ENCODE results near the gene FOXF1.

The FOXF1 gene

DNA sequence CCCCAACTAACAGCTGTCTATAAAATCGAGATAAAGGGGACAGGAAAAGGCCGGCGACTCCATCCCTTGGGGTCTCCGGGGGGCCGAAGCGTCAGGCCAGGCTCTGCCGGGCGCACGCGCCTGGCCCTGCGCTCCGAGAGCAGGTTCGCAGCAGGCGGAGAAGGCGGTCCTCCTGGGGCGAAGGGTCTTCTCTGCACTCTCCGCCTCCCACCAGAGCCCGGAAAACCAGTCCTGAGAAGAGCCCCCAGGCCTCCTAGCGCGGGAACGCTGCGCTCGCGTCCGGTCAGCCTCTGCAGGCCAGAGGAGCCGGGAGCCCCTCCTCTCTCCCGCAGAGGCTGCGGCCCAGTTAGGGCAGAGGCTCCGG is 5.1 kb downstream of the FOXF1 start:
- Histone ChIP-seq H3K9me3 (ENCODE audit: control insufficient read depth, insufficient read depth, low read length) (no peaks in the 10 kb centered on the region), H3K9me2 (replicated peaks; ENCODE audit: control insufficient read depth, low read length) (no peaks in the 10 kb centered on the region), H3K4me3 (ENCODE audit: low read length) (no peak overlapping the region), H4K20me1 (ENCODE audit: control insufficient read depth, insufficient read depth, low read depth, low read length) (no peaks in the 10 kb centered on the region), H3K27ac (ENCODE audit: low read depth, low read length) (no peak overlapping the region), H3K27me3 (ENCODE audit: control insufficient read depth, low read length) (no peaks in the 10 kb centered on the region), H3F3A (ENCODE audit: control insufficient read depth, insufficient read depth) (no peaks in the 10 kb centered on the region), H3K79me2 (ENCODE audit: control insufficient read depth, low read length) (no peaks in the 10 kb centered on the region), H3K4me1 (ENCODE audit: control insufficient read depth, low read length) (peaks cover 4% of the 10 kb centered on the region; the same call in 1 of the 2 replicates), H3K4me2 (ENCODE audit: low read length) (no peak overlapping the region), H3K36me3 (ENCODE audit: control insufficient read depth, low read length) (no peaks in the 10 kb centered on the region)
- TF ChIP-seq EZH2phosphoT487 (IDR thresholded peaks at IDR 0.05; ENCODE audit: borderline replicate concordance, low read length) = no peak
- TF ChIP-seq, protein P1, sequence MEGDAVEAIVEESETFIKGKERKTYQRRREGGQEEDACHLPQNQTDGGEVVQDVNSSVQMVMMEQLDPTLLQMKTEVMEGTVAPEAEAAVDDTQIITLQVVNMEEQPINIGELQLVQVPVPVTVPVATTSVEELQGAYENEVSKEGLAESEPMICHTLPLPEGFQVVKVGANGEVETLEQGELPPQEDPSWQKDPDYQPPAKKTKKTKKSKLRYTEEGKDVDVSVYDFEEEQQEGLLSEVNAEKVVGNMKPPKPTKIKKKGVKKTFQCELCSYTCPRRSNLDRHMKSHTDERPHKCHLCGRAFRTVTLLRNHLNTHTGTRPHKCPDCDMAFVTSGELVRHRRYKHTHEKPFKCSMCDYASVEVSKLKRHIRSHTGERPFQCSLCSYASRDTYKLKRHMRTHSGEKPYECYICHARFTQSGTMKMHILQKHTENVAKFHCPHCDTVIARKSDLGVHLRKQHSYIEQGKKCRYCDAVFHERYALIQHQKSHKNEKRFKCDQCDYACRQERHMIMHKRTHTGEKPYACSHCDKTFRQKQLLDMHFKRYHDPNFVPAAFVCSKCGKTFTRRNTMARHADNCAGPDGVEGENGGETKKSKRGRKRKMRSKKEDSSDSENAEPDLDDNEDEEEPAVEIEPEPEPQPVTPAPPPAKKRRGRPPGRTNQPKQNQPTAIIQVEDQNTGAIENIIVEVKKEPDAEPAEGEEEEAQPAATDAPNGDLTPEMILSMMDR (IDR thresholded peaks at IDR 0.05; ENCODE audit: low read depth, low read length, poor library complexity, severe bottlenecking) = no peak

DNA sequence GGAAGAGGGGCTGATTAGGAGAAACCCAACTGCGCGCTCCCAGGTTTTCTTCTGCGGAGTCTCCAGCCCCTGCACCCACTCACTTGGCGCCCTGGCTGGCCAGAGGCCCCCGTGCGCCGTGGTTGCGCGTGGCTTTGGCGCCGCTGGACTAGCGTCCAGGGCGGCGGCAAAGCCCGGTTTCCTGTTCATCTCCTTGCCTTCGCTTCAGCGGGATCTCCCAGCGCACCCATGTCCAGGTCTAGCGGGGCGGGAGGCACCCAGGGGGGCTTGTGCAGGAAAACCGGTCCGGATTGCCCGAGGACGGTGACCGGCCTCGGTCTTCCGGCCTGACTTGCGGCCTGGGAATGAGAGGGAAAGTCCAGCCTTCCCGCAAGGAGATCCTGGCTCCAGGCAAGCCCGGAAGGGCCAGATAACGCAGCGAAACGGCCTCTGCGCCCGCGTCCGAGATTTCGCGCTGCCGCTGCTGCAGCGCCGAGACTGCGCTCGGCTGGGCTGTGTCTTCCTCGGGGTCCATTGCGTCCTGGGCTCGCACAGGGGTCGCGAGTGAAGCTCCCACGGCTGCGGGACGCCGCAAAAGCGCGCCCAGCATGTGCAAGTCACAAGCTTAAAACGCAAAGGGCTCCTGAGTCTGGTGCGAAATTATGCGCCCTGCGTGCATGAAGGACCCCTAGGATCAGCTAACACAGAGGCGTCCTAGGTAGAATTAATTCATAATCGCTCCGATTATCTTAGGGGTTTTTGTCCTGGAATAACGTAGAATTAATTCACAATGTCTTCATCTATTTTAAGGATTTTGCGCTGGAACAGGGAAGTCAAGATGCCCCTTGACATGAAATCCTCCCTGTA is 5.7 kb downstream of the FOXF1 start:
- H3K36me3 ChIP-seq (ENCODE audit: control insufficient read depth, low read length) = no peaks in the 10 kb centered on the region
- no peak overlapping the region for H3K4me3 ChIP-seq (ENCODE audit: low read length)
- H3K9me3 ChIP-seq (ENCODE audit: control insufficient read depth, insufficient read depth, low read length) = no peaks in the 10 kb centered on the region

DNA sequence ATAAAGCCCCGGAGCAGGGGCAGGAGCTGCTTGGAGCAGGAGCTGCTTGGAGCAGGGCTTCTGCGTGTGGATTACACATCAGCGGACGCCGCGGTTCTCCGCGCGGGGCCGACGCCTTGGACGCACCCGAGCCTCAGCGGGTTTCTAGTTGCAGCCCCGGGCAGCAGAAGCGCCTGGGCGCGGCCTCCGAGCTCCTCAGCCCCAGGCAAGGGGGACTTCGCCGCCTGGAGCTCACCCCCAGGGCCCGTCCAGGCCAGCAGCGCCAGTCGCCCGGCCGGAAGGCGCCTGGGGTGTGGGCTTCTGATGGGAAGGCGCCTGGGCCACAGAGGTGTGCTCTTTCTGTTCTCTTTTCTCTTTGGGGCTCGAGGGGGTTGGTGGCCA is 6.3 kb downstream of the FOXF1 start:
- H4K20me1 ChIP-seq (ENCODE audit: control insufficient read depth, insufficient read depth, low read depth, low read length) = no peaks in the 10 kb centered on the region
- no peak overlapping the region for H3K4me2 ChIP-seq (ENCODE audit: low read length)
- no peak overlapping the region for H3K27ac ChIP-seq (ENCODE audit: low read depth, low read length)
- TF ChIP-seq, protein P1 (IDR thresholded peaks at IDR 0.05; ENCODE audit: low read depth, low read length, poor library complexity, severe bottlenecking) = no peak
- no peak for TF ChIP-seq EZH2phosphoT487 (IDR thresholded peaks at IDR 0.05; ENCODE audit: borderline replicate concordance, low read length)
- no peaks in the 10 kb centered on the region for H3K79me2 ChIP-seq (ENCODE audit: control insufficient read depth, low read length)
- peaks cover 4% of the 10 kb centered on the region; the same call in 1 of the 2 replicates for H3K4me1 ChIP-seq (ENCODE audit: control insufficient read depth, low read length)
- H3K4me3 ChIP-seq (ENCODE audit: low read length) = no peak overlapping the region
- H3K27me3 ChIP-seq (ENCODE audit: control insufficient read depth, low read length) = no peaks in the 10 kb centered on the region
- H3K9me2 ChIP-seq (replicated peaks; ENCODE audit: control insufficient read depth, low read length) = no peaks in the 10 kb centered on the region
- no peaks in the 10 kb centered on the region for H3F3A ChIP-seq (ENCODE audit: control insufficient read depth, insufficient read depth)
- no peaks in the 10 kb centered on the region for H3K36me3 ChIP-seq (ENCODE audit: control insufficient read depth, low read length)
- no peaks in the 10 kb centered on the region for H3K9me3 ChIP-seq (ENCODE audit: control insufficient read depth, insufficient read depth, low read length)

More for the DNA sequence above, 5.7 kb downstream of the FOXF1 start:
- H3K27me3 ChIP-seq (ENCODE audit: control insufficient read depth, low read length) = no peaks in the 10 kb centered on the region
- H3K79me2 ChIP-seq (ENCODE audit: control insufficient read depth, low read length) = no peaks in the 10 kb centered on the region
- H3K27ac ChIP-seq (ENCODE audit: low read depth, low read length) = no peak overlapping the region
- H3K4me2 ChIP-seq (ENCODE audit: low read length) = no peak overlapping the region
- TF ChIP-seq EZH2phosphoT487 (IDR thresholded peaks at IDR 0.05; ENCODE audit: borderline replicate concordance, low read length) = no peak
- TF ChIP-seq, protein P1 (IDR thresholded peaks at IDR 0.05; ENCODE audit: low read depth, low read length, poor library complexity, severe bottlenecking) = no peak
- no peaks in the 10 kb centered on the region for H3K9me2 ChIP-seq (replicated peaks; ENCODE audit: control insufficient read depth, low read length)
- no peaks in the 10 kb centered on the region for H4K20me1 ChIP-seq (ENCODE audit: control insufficient read depth, insufficient read depth, low read depth, low read length)
- no peaks in the 10 kb centered on the region for H3F3A ChIP-seq (ENCODE audit: control insufficient read depth, insufficient read depth)
- peaks cover 4% of the 10 kb centered on the region; the same call in 1 of the 2 replicates for H3K4me1 ChIP-seq (ENCODE audit: control insufficient read depth, low read length)
